HG02588 (cell line): ENCODE results near the gene SNX25.

ENCODE experiments used
- ATAC-seq: cut with Tn5 transposase; IDR thresholded peaks from one replicate; pipeline ENCODE4 v1.9.1; 2021; ENCODE audit warnings: mild to moderate bottlenecking, moderate library complexity; ENCODE audit not compliant: unreplicated experiment

The SNX25 gene

GRCh38 chr4:185395956-185396723 is 186.7 kb downstream of the SNX25 start:
- peak; percentile 78 for ATAC-seq

GRCh38 chr4:185396724-185397385 is 187.5 kb downstream of the SNX25 start, which contains the start of gene ANKRD37:
Gene ANKRD37, plus strand, starts transcription at chr4:185396841. Its CDS starts 83 bp downstream, at chr4:185396924.
- ATAC-seq: peak; percentile 0

GRCh38 chr4:185398618-185399017 is 189.2 kb downstream of the SNX25 start:
- ATAC-seq: no peak

- ATAC-seq: no peak
Measured at GRCh38 chr4:185399466-185399865, 190.1 kb downstream of the SNX25 start.

- ATAC-seq: no peak
Measured at GRCh38 chr4:185404031-185404430, 194.6 kb downstream of the SNX25 start.

DNA sequence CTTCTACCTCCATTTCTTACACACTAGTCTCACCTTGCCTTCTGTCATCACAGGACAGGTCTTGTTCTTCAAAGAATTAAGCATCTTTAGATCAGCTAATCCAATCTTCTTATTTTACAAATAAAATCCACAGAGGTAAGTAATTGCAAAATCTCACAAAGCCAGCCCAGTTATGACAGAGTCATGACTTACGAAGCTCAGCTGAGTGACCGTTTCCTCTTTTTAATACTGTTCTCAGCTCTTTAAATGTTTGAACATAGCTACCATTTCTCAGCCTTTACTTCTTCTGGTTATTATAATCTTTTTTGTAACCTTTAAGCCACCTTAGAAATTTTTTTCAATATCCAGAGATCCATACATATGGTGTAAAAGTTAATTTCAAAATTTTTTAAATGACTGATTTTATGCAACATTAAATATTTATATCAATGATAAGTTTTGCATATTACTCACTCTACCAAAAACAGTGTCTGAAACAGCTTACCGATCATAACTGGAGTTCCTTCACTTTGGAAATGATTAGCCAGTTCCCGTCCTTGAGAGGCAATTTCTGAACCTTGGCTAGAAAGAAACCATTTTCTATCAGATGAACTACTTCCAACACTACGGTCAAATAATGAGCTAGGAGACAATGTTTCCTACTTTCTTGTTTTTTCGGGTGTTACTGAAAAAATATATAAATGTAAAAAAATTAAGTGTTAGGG is 196.1 kb downstream of the SNX25 start:
- peak; percentile 73 for ATAC-seq

DNA sequence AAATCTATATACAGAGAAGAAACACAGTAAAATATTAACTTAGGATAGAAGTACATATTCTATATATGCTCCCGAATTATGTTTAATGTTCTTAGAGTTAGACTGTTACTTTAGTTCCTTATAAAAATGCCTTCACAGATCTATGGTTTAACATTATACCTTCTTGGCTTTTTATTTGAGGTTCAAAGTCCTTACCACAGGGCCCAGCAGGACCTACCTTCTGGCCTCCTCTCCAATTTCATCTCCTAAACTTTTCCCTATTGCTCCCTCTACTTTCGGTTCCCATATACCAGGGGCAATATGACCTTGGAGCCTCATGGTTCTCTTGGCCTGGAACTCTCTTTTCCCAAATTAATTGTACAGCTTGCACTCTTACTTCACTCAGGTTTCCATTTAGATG is 199.0 kb downstream of the SNX25 start:
- ATAC-seq: no peak

GRCh38 chr4:185411849-185412248 is 202.5 kb downstream of the SNX25 start:
- no peak for ATAC-seq

GRCh38 chr4:185412412-185412811 is 203.0 kb downstream of the SNX25 start:
- no peak for ATAC-seq
